K562 (cell line): ENCODE measurements around the gene SHB. TPM values are rescaled to one million over a fixed set of nuclear protein-coding genes. Genes with fewer than 3 reads are reported as not detected.

ENCODE experiments used
- CTBP1 ChIP-seq: fragments of 450-650 bp; IDR thresholded peaks from 2 replicates; pipeline ENCODE4 v1.6.1; 2016; ENCODE audit warnings: borderline replicate concordance
- ESRRB ChIP-seq: fragments of 250-450 bp; sonication (Bioruptor Pico); IDR thresholded peaks from 2 replicates; pipeline ENCODE4 v1.5.0; 2020; ENCODE audit warnings: mild to moderate bottlenecking, moderate library complexity, borderline replicate concordance
- HDAC6 ChIP-seq: IDR thresholded peaks from 2 replicates; pipeline ENCODE4 v1.6.1; 2012; ENCODE audit warnings: low read depth, mild to moderate bottlenecking, control low read depth, inconsistent platforms, low read length, moderate library complexity
- HDGF ChIP-seq: fragments of 450-650 bp; IDR thresholded peaks from 2 replicates; pipeline ENCODE4 v1.6.1; 2016
- HNRNPL ChIP-seq: fragments of 200-400 bp; formaldehyde crosslinking; IDR thresholded peaks from 2 replicates; pipeline ENCODE4 v1.6.1; 2017; ENCODE audit warnings: low read depth, mild to moderate bottlenecking, low read length
- KAT7 ChIP-seq: sonication (generic); formaldehyde crosslinking; IDR thresholded peaks from 2 replicates; pipeline ENCODE4 v1.8.0; 2022; ENCODE audit warnings: missing genetic modification reagents, mild to moderate bottlenecking, borderline replicate concordance
- MXI1 ChIP-seq: IDR thresholded peaks from 2 replicates; pipeline ENCODE4 v1.6.1; 2011; ENCODE audit warnings: low read depth, mild to moderate bottlenecking, improper control_type of control experiment, low read length
- NCOA1 ChIP-seq: fragments of 450-650 bp; IDR thresholded peaks from 2 replicates; pipeline ENCODE4 v1.6.1; 2016; ENCODE audit warnings: low read depth
- NUFIP1 ChIP-seq: fragments of 450-650 bp; IDR thresholded peaks from 2 replicates; pipeline ENCODE4 v1.6.1; 2018; ENCODE audit not compliant: partially characterized antibody
- RAD21 ChIP-seq, 2 experiments: fragments of 250-450 bp in 1 of 2; fragments of 450-650 bp in 1 of 2; sonication (Bioruptor Pico) in 1 of 2; formaldehyde crosslinking in 1 of 2; IDR thresholded peaks in 1 of 2; conservative IDR thresholded peaks in 1 of 2; 2 replicates each; pipeline versions ENCODE4 v1.4.0 to v1.8.0; 2020 to 2022; ENCODE audit warnings: mild to moderate bottlenecking in 2 of 2, moderate library complexity in 1 of 2
- SOX6 ChIP-seq: fragments of 450-650 bp; IDR thresholded peaks from 2 replicates; pipeline ENCODE4 v1.6.1; 2014; ENCODE audit warnings: mild to moderate bottlenecking
- SPI1 ChIP-seq: IDR thresholded peaks from 2 replicates; pipeline ENCODE4 v1.6.1; 2011; ENCODE audit warnings: low read depth, low read length, control low read depth, borderline replicate concordance
- TBL1XR1 ChIP-seq, 2 experiments: IDR thresholded peaks; 2 replicates each; pipeline ENCODE4 v1.6.1; 2012; ENCODE audit warnings: improper control_type of control experiment in 2 of 2, low read length in 2 of 2, mild to moderate bottlenecking in 1 of 2
- TRIM28 ChIP-seq: fragments of 450-650 bp; IDR thresholded peaks from 2 replicates; pipeline ENCODE4 v1.6.1; 2017
- ZNF232 ChIP-seq: sonication (generic); formaldehyde crosslinking; IDR thresholded peaks from 2 replicates; pipeline ENCODE4 v1.8.0; 2022; ENCODE audit warnings: mild to moderate bottlenecking, missing genetic modification reagents
- ZNF41 ChIP-seq: fragments of 250-450 bp; sonication (Bioruptor Pico); conservative IDR thresholded peaks from 2 replicates; pipeline ENCODE4 v1.4.0; 2020; ENCODE audit warnings: mild to moderate bottlenecking
- polyA plus RNA-seq, 8 experiments: library from polyadenylated mRNA; depleted of rRNA in 4 of 8; stranded (reverse) in 5 of 8; unstranded in 3 of 8; fragments of >200 nt; fragmentation: Nextera tagmentation in 2 of 8; fragmentation: Illumina TruSeq in 1 of 8; extraction: Ambion mirVana in 2 of 8; extraction: Trizol in 1 of 8; gene quantifications; 2 replicates each; pipeline versions ENCODE4 v1.2.1 to v1.2.3, GENCODE V29; 2011 to 2014; ENCODE audit warnings: inconsistent platforms in 1 of 8, missing spikeins in 1 of 8
- total RNA-seq, 7 experiments: library from RNA; depleted of rRNA in 6 of 7; stranded (reverse); fragments of >200 nt in 6 of 7; fragmentation: Illumina TruSeq in 2 of 7; extraction: Trizol in 2 of 7; gene quantifications; 2 replicates each; pipeline versions ENCODE4 v1.2.1 to v1.2.3, GENCODE V29; 2011 to 2021; ENCODE audit warnings: low replicate concordance in 1 of 7
- TF ChIP-seq, protein P1 (sequence below): sonication (generic); formaldehyde crosslinking; IDR thresholded peaks from 2 replicates; pipeline ENCODE4 v1.8.1; 2023; ENCODE audit warnings: mild to moderate bottlenecking, missing genetic modification reagents, moderate library complexity
- TF ChIP-seq, protein P2 (sequence below): fragments of 250-450 bp; sonication (Bioruptor Pico); IDR thresholded peaks from 2 replicates; pipeline ENCODE4 v1.5.1; 2021; ENCODE audit warnings: mild to moderate bottlenecking
- TF ChIP-seq, protein P3 (sequence below), 2 experiments: IDR thresholded peaks; 2 replicates each; pipeline ENCODE4 v1.6.1; 2011; ENCODE audit warnings: borderline replicate concordance in 1 of 2, control low read depth in 1 of 2, low read depth in 1 of 2, low read length in 1 of 2, mild to moderate bottlenecking in 1 of 2, mixed read lengths in 1 of 2, moderate library complexity in 1 of 2; ENCODE audit not compliant: insufficient read depth in 1 of 2, insufficient read length in 1 of 2, poor library complexity in 1 of 2, severe bottlenecking in 1 of 2; ENCODE audit errors: extremely low read depth in 1 of 2

The SHB gene
- total and polyA plus RNA-seq, 9 of the 15 experiments (the other 6 are each of a cell fraction or from before 2014, with no cell fraction given) = 0.78 to 16.0 (median 5.3) TPM

DNA sequence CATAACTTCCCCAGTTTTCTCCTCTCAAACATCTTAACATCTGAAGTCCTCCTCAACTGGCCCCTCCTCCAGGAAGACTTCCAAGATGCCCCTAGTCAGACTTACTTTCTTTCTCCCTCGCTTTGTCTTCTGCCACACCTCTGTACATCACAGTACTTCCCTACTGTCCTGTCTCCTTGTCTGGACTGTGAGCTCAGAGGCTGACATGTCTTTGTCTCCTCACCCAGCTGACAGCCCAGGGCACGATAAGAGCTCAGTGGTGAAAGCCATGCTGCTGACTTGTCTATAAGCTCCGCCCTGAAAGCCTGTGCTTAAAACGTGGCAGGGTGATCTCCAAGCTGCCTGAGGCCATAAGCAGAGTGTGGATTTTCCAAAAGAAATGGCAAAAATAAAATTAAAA, 132.1 kb downstream of the SHB start (continued):
- TF ChIP-seq, protein P1, sequence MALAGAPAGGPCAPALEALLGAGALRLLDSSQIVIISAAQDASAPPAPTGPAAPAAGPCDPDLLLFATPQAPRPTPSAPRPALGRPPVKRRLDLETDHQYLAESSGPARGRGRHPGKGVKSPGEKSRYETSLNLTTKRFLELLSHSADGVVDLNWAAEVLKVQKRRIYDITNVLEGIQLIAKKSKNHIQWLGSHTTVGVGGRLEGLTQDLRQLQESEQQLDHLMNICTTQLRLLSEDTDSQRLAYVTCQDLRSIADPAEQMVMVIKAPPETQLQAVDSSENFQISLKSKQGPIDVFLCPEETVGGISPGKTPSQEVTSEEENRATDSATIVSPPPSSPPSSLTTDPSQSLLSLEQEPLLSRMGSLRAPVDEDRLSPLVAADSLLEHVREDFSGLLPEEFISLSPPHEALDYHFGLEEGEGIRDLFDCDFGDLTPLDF (CRISPR knock-in tag) = no peak
- TF ChIP-seq SPI1 (peak; percentile 38; the same call in 1 of the 2 replicates), HDGF (peak; percentile 88; the same call in 1 of the 2 replicates), ESRRB (CRISPR knock-in tag) (no peak), TRIM28 (peak; percentile 24; the same call in 1 of the 2 replicates), MXI1 (peak; percentile 93), ZNF41 (CRISPR knock-in tag) (no peak), TBL1XR1 (IDR thresholded peaks at IDR 0.05; ENCODE audit: low read length in 2 of 2) (peak in 1 of 2 experiments; percentile 22; a peak in 1 of 4 replicates), RAD21 (CRISPR knock-in tag; conservative IDR thresholded peaks at IDR 0.05 in 1 of 2, IDR thresholded peaks at IDR 0.05 in 1 of 2) (peak in 1 of 2 experiments; percentile 19; a peak in 1 of 4 replicates), HNRNPL (no peak), HDAC6 (no peak), NUFIP1 (no peak), ZNF232 (CRISPR knock-in tag) (no peak; the same call in 1 of the 2 replicates), KAT7 (no peak), NCOA1 (0 out of 2 replicates have a peak, but pooled peaks have one; percentile 32), SOX6 (peak; percentile 97), CTBP1 (peak; percentile 94)
- TF ChIP-seq, protein P2, sequence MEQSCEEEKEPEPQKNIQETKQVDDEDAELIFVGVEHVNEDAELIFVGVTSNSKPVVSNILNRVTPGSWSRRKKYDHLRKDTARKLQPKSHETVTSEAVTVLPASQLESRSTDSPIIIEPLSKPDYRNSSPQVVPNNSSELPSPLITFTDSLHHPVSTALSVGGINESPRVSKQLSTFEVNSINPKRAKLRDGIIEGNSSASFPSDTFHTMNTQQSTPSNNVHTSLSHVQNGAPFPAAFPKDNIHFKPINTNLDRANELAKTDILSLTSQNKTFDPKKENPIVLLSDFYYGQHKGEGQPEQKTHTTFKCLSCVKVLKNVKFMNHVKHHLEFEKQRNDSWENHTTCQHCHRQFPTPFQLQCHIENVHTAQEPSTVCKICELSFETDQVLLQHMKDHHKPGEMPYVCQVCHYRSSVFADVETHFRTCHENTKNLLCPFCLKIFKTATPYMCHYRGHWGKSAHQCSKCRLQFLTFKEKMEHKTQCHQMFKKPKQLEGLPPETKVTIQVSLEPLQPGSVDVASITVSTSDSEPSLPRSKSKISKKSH = no peak
- TF ChIP-seq, protein P3, sequence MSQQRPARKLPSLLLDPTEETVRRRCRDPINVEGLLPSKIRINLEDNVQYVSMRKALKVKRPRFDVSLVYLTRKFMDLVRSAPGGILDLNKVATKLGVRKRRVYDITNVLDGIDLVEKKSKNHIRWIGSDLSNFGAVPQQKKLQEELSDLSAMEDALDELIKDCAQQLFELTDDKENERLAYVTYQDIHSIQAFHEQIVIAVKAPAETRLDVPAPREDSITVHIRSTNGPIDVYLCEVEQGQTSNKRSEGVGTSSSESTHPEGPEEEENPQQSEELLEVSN (IDR thresholded peaks at IDR 0.05; ENCODE audit: borderline replicate concordance in 1 of 2, extremely low read depth in 1 of 2, insufficient read depth in 1 of 2, insufficient read length in 1 of 2, low read depth in 1 of 2, low read length in 1 of 2, poor library complexity in 1 of 2, severe bottlenecking in 1 of 2) = no peak
